Measurements from ENCODE around the gene SLC6A15. TPM values are rescaled to one million over a fixed set of nuclear protein-coding genes. Genes with fewer than 3 reads are reported as not detected.

Gene SLC6A15
- total RNA-seq, 1 donor = not detected

- H3K27ac ChIP-seq (ENCODE audit: low read depth, low read length) = no peak overlapping the region
- no peak overlapping the region for H3K4me2 ChIP-seq (ENCODE audit: insufficient read depth, low read length)
- H3K36me3 ChIP-seq (ENCODE audit: insufficient read depth, low read length) = no peaks in the 10 kb centered on the region
- H3K79me2 ChIP-seq (ENCODE audit: insufficient read depth, low read length) = no peaks in the 10 kb centered on the region
- no peak for TF ChIP-seq CTCF (IDR thresholded peaks at IDR 0.05; ENCODE audit: extremely low read depth, low read depth, low read length)
- no peaks in the 10 kb centered on the region for H3K27me3 ChIP-seq (ENCODE audit: insufficient read depth, low read length)
- H4K20me1 ChIP-seq (ENCODE audit: insufficient read depth, low read length) = no peaks in the 10 kb centered on the region
- no peaks in the 10 kb centered on the region for H3K9me3 ChIP-seq (ENCODE audit: low read depth, low read length)
- no peak overlapping the region for H3K4me3 ChIP-seq (ENCODE audit: insufficient read depth, low read length)
- H2AFZ ChIP-seq (ENCODE audit: low read length) = no peak overlapping the region
- no peak for DNase-seq (ENCODE audit: insufficient read length, low spot score, missing footprints)
- no peaks in the 10 kb centered on the region for H3K4me1 ChIP-seq (ENCODE audit: insufficient read depth, low read length)
These were observed 12.4 kb upstream of the SLC6A15 start for GRCh38 chr12:84924981-84925380.

GRCh38 chr12:84922693-84923092 is 10.1 kb upstream of the SLC6A15 start:
- no peak for DNase-seq (ENCODE audit: insufficient read length, low spot score, missing footprints)
- no peak overlapping the region for H2AFZ ChIP-seq (ENCODE audit: low read length)
- no peaks in the 10 kb centered on the region for H3K36me3 ChIP-seq (ENCODE audit: insufficient read depth, low read length)
- no peaks in the 10 kb centered on the region for H3K79me2 ChIP-seq (ENCODE audit: insufficient read depth, low read length)
- no peaks in the 10 kb centered on the region for H3K9me3 ChIP-seq (ENCODE audit: low read depth, low read length)
- TF ChIP-seq CTCF (IDR thresholded peaks at IDR 0.05; ENCODE audit: extremely low read depth, low read depth, low read length) = no peak
- no peak overlapping the region for H3K4me3 ChIP-seq (ENCODE audit: insufficient read depth, low read length)
- H3K4me1 ChIP-seq (ENCODE audit: insufficient read depth, low read length) = no peaks in the 10 kb centered on the region
- no peaks in the 10 kb centered on the region for H4K20me1 ChIP-seq (ENCODE audit: insufficient read depth, low read length)
- no peak overlapping the region for H3K27ac ChIP-seq (ENCODE audit: low read depth, low read length)
- no peaks in the 10 kb centered on the region for H3K27me3 ChIP-seq (ENCODE audit: insufficient read depth, low read length)
- no peak overlapping the region for H3K4me2 ChIP-seq (ENCODE audit: insufficient read depth, low read length)

GRCh38 chr12:84920331-84920730 is 7.7 kb upstream of the SLC6A15 start:
- H3K4me2 ChIP-seq (ENCODE audit: insufficient read depth, low read length) = no peak overlapping the region
- no peaks in the 10 kb centered on the region for H3K79me2 ChIP-seq (ENCODE audit: insufficient read depth, low read length)
- no peak overlapping the region for H3K27ac ChIP-seq (ENCODE audit: low read depth, low read length)
- no peak for DNase-seq (ENCODE audit: insufficient read length, low spot score, missing footprints)
- TF ChIP-seq CTCF (IDR thresholded peaks at IDR 0.05; ENCODE audit: extremely low read depth, low read depth, low read length) = no peak
- H3K9me3 ChIP-seq (ENCODE audit: low read depth, low read length) = no peaks in the 10 kb centered on the region
- H4K20me1 ChIP-seq (ENCODE audit: insufficient read depth, low read length) = no peaks in the 10 kb centered on the region
- no peaks in the 10 kb centered on the region for H3K27me3 ChIP-seq (ENCODE audit: insufficient read depth, low read length)
- H3K4me1 ChIP-seq (ENCODE audit: insufficient read depth, low read length) = no peaks in the 10 kb centered on the region
- no peaks in the 10 kb centered on the region for H3K36me3 ChIP-seq (ENCODE audit: insufficient read depth, low read length)
- H2AFZ ChIP-seq (ENCODE audit: low read length) = no peak overlapping the region
- H3K4me3 ChIP-seq (ENCODE audit: insufficient read depth, low read length) = no peak overlapping the region

- no peaks in the 10 kb centered on the region for H4K20me1 ChIP-seq (ENCODE audit: insufficient read depth, low read length)
- no peaks in the 10 kb centered on the region for H3K79me2 ChIP-seq (ENCODE audit: insufficient read depth, low read length)
- no peak overlapping the region for H3K4me2 ChIP-seq (ENCODE audit: insufficient read depth, low read length)
- no peaks in the 10 kb centered on the region for H3K36me3 ChIP-seq (ENCODE audit: insufficient read depth, low read length)
- no peaks in the 10 kb centered on the region for H3K27me3 ChIP-seq (ENCODE audit: insufficient read depth, low read length)
- no peak overlapping the region for H3K4me3 ChIP-seq (ENCODE audit: insufficient read depth, low read length)
- H2AFZ ChIP-seq (ENCODE audit: low read length) = no peak overlapping the region
- H3K9me3 ChIP-seq (ENCODE audit: low read depth, low read length) = no peaks in the 10 kb centered on the region
- H3K4me1 ChIP-seq (ENCODE audit: insufficient read depth, low read length) = no peaks in the 10 kb centered on the region
- TF ChIP-seq CTCF (IDR thresholded peaks at IDR 0.05; ENCODE audit: extremely low read depth, low read depth, low read length) = no peak
- no peak for DNase-seq (ENCODE audit: insufficient read length, low spot score, missing footprints)
- no peak overlapping the region for H3K27ac ChIP-seq (ENCODE audit: low read depth, low read length)
These were observed 6.7 kb upstream of the SLC6A15 start for GRCh38 chr12:84919271-84919670.

Data from osteoblast (primary cell).